Measurements from ENCODE around the gene PEF1.

DNA sequence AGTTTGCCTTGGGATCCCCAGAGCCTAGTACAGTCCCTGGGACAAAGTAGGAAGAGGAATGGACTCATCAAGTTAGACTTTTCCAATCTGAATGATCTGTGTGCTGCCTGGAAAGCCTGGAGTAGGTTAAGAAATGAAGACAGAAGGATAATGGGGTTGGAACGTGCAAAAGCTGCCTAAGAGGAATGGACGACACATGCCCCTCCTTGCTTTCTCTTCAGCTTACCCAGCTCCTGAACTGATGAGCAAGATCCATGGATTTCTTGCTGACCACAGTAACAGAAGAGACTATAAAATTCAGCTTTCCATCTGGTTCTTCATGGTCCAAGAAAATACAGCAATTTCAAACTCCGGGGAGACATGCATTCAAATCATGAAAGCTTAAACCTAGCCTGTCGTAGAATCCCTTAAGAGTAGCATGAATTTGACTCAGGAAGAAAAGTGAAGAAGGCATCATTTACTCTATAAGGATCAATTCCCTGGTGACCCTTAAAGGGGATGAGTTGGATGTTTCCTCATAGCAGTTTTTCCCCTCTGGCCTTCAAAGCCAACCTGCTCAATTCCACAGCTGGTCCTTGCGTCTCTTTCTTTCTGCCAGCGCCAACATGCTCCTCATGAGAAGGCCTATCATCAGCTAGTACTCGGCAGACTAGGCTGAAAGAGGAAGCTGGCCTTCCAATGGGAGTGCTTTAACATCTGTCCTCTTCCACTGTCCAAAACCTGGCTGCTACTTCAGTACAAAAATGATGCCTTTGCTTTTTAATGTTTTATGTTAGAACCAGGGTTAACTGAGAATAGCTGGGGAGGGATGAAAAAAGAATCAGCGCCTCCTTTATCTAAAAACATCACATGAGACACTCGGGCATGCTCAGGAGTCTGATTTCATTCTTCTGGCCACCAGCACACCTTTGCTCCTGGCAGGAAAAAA lies 5.7 kb upstream of the PEF1 start:
- TF ChIP-seq, protein P1, sequence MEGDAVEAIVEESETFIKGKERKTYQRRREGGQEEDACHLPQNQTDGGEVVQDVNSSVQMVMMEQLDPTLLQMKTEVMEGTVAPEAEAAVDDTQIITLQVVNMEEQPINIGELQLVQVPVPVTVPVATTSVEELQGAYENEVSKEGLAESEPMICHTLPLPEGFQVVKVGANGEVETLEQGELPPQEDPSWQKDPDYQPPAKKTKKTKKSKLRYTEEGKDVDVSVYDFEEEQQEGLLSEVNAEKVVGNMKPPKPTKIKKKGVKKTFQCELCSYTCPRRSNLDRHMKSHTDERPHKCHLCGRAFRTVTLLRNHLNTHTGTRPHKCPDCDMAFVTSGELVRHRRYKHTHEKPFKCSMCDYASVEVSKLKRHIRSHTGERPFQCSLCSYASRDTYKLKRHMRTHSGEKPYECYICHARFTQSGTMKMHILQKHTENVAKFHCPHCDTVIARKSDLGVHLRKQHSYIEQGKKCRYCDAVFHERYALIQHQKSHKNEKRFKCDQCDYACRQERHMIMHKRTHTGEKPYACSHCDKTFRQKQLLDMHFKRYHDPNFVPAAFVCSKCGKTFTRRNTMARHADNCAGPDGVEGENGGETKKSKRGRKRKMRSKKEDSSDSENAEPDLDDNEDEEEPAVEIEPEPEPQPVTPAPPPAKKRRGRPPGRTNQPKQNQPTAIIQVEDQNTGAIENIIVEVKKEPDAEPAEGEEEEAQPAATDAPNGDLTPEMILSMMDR (IDR thresholded peaks at IDR 0.05 in 4 of 5, conservative IDR thresholded peaks at IDR 0.05 in 1 of 5) = no peak
- no peak for TF ChIP-seq POLR2A (IDR thresholded peaks at IDR 0.05)
